Mesenchymal stem cell (in vitro differentiated cells and primary cell): ENCODE data around the gene ATP2C1. TPM values are rescaled to one million over a fixed set of nuclear protein-coding genes. Genes with fewer than 3 reads are reported as not detected.

Experiments
- DNase-seq: peaks from one replicate; pipeline ENCODE4 v3.0.0-alpha.2; 2013
- H2AFZ ChIP-seq: one replicate; pipeline ENCODE4 v1.6.1; 2013; ENCODE audit warnings: low read depth, mild to moderate bottlenecking, control low read depth, inconsistent platforms, low read length, moderate library complexity
- H2AK5ac ChIP-seq: 2 replicates; pipeline ENCODE4 v1.6.1; 2013; ENCODE audit warnings: low read length, moderate library complexity, mild to moderate bottlenecking, inconsistent platforms; ENCODE audit not compliant: severe bottlenecking
- H2BK120ac ChIP-seq: one replicate; pipeline ENCODE4 v1.6.1; 2013; ENCODE audit warnings: low read depth, mild to moderate bottlenecking, inconsistent platforms, low read length, moderate library complexity
- H2BK12ac ChIP-seq, 2 experiments: one replicate each; pipeline ENCODE4 v1.6.1; 2013; ENCODE audit warnings: inconsistent platforms in 2 of 2, low read length in 2 of 2, mild to moderate bottlenecking in 2 of 2, moderate library complexity in 2 of 2, control low read depth in 1 of 2
- H2BK15ac ChIP-seq: one replicate; pipeline ENCODE4 v1.6.1; 2013; ENCODE audit warnings: mild to moderate bottlenecking, low read depth, inconsistent platforms; ENCODE audit not compliant: poor library complexity, severe bottlenecking
- H2BK5ac ChIP-seq: 2 replicates; pipeline ENCODE4 v1.6.1; 2013; ENCODE audit warnings: low read depth, mild to moderate bottlenecking, low read length, control low read depth, inconsistent platforms; ENCODE audit not compliant: poor library complexity, severe bottlenecking
- H3K14ac ChIP-seq, 2 experiments: one replicate each; pipeline ENCODE4 v1.6.1; 2013; ENCODE audit warnings: inconsistent platforms in 2 of 2, low read length in 2 of 2, control low read depth in 1 of 2, mild to moderate bottlenecking in 1 of 2, moderate library complexity in 1 of 2
- H3K18ac ChIP-seq, 2 experiments: one replicate each; pipeline ENCODE4 v1.6.1; 2013; ENCODE audit warnings: inconsistent platforms in 2 of 2, low read length in 2 of 2, control low read depth in 1 of 2, low read depth in 1 of 2, mild to moderate bottlenecking in 1 of 2
- H3K23ac ChIP-seq, 2 experiments: one replicate each; pipeline ENCODE4 v1.6.1; 2013; ENCODE audit warnings: inconsistent platforms in 2 of 2, low read length in 2 of 2, mild to moderate bottlenecking in 2 of 2, moderate library complexity in 2 of 2, control low read depth in 1 of 2
- H3K27ac ChIP-seq: 2 replicates; pipeline ENCODE4 v1.5.1; 2013; ENCODE audit warnings: mild to moderate bottlenecking, moderate library complexity, low read length, control low read depth, inconsistent platforms; ENCODE audit not compliant: poor library complexity, severe bottlenecking
- H3K27me3 ChIP-seq, 2 experiments: 2 replicates each; pipeline versions ENCODE4 v1.6.1 to v1.7.0; 2013; ENCODE audit warnings: low read length in 2 of 2, mild to moderate bottlenecking in 2 of 2, moderate library complexity in 2 of 2, control low read depth in 1 of 2, inconsistent platforms in 1 of 2; ENCODE audit not compliant: control insufficient read depth in 1 of 2, insufficient read depth in 1 of 2
- H3K36me3 ChIP-seq, 2 experiments: 2 replicates each; pipeline versions ENCODE4 v1.6.1 to v1.7.0; 2013; ENCODE audit warnings: low read length in 2 of 2, control low read depth in 1 of 2, inconsistent platforms in 1 of 2, low read depth in 1 of 2, mild to moderate bottlenecking in 1 of 2; ENCODE audit not compliant: insufficient read depth in 2 of 2, control insufficient read depth in 1 of 2
- H3K4ac ChIP-seq, 2 experiments: one replicate each; pipeline ENCODE4 v1.6.1; 2013; ENCODE audit warnings: inconsistent platforms in 2 of 2, low read length in 2 of 2, mild to moderate bottlenecking in 2 of 2, moderate library complexity in 2 of 2, control low read depth in 1 of 2, low read depth in 1 of 2
- H3K4me1 ChIP-seq: 2 replicates; pipeline ENCODE4 v1.6.1; 2013; ENCODE audit warnings: low read depth, low read length, control low read depth; ENCODE audit not compliant: control insufficient read depth, insufficient read depth
- H3K4me2 ChIP-seq: 2 replicates; pipeline ENCODE4 v1.6.1; 2013; ENCODE audit warnings: low read length, mild to moderate bottlenecking, inconsistent platforms; ENCODE audit not compliant: poor library complexity, severe bottlenecking
- H3K4me3 ChIP-seq, 2 experiments: 2 replicates each; pipeline versions ENCODE4 v1.5.1 to v1.7.0; 2013; ENCODE audit warnings: low read length in 2 of 2, mild to moderate bottlenecking in 2 of 2, control low read depth in 1 of 2, low read depth in 1 of 2; ENCODE audit not compliant: insufficient read depth in 1 of 2
- H3K79me1 ChIP-seq: replicated peaks from 2 replicates; pipeline ENCODE4 v1.6.1; 2013; ENCODE audit warnings: mild to moderate bottlenecking, control low read depth, low read length, inconsistent platforms; ENCODE audit not compliant: poor library complexity, severe bottlenecking
- H3K9ac ChIP-seq: 2 replicates; pipeline ENCODE4 v1.7.0; 2013; ENCODE audit warnings: mild to moderate bottlenecking, low read length, moderate library complexity
- H3K9me3 ChIP-seq: 2 replicates; pipeline ENCODE4 v1.7.0; 2013; ENCODE audit warnings: mild to moderate bottlenecking, low read length; ENCODE audit not compliant: control insufficient read depth
- H4K8ac ChIP-seq: one replicate; pipeline ENCODE4 v1.6.1; 2013; ENCODE audit warnings: inconsistent platforms, mild to moderate bottlenecking, low read length, moderate library complexity
- H4K91ac ChIP-seq: one replicate; pipeline ENCODE4 v1.6.1; 2013; ENCODE audit warnings: mild to moderate bottlenecking, low read length, inconsistent platforms
- WGBS: methylation state at CpG from one replicate; pipeline ENCODE4 v1.1.7; 2013; ENCODE audit warnings: mixed read lengths; 5-methylcytosine and 5-hydroxymethylcytosine counted together
- small RNA-seq: library from polyadenylated mRNA; stranded (forward); fragments of <200 nt; extraction: miRNeasy Mini kit (QIAGEN cat#:217004); gene quantifications from one replicate; pipeline ENCODE3, GENCODE V24; 2013; ENCODE audit warnings: low read depth

ATP2C1 gene

DNA sequence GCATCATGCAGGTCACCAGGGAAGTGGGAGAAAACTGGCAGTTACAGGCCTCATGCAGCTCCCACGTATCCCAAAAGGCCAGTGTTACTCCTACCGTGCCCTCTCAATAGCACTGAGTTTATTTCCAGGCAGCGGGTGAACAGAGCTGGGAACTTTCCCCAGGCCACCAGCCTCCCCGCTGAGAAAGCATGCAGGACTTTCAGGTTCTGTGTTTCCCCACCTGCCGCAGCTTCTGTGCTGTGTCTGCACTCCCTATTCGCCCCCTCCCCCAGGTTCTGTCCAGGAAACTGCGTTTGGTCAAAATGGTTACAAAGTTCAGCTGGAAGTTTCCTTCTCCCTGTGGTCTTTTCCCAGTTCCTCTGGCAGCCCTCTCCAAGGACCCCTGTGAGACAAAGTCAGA, 154.1 kb downstream of the ATP2C1 start:
- Histone ChIP-seq H2BK120ac (no peak overlapping the region), H3K36me3 (no peaks in the 10 kb centered on the region), H3K4me2 (no peak overlapping the region), H2AK5ac (no peak overlapping the region), H3K18ac (no peak overlapping the region), H4K91ac (no peak overlapping the region), H3K27ac (no peak overlapping the region), H2AFZ (no peak overlapping the region), H2BK12ac (no peak overlapping the region), H3K9me3 (no peaks in the 10 kb centered on the region), H4K8ac (no peak overlapping the region), H3K4me1 (no peaks in the 10 kb centered on the region), H3K23ac (no peak overlapping the region), H3K79me1 (no peaks in the 10 kb centered on the region), H3K4ac (no peak overlapping the region), H2BK5ac (no peak overlapping the region), H3K14ac (no peak overlapping the region), H3K27me3 (no peaks in the 10 kb centered on the region), H2BK15ac (no peak overlapping the region), H3K9ac (no peak overlapping the region), H3K4me3 (no peak overlapping the region)
- DNase-seq, result no peak
- 93% methylated on average over 7 of the region's 7 CpGs for WGBS

DNA sequence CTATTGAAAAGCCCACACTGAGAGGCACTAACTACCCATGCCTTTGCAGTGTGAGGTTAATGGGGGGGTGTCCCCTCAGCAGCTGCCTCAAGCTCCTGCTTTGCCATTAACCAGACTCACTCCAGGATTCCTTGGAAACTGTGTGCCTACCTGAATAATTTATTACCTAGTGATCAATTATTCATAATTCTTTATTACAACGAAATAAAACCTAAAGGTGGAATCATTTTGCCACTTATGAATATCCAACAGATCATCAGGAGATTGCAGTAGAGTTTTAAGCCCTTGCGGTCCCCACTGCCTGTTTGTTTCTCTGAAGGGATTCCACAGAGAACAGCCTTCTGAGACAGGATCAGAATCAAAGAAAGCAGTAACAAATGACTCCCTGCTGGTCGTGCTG, 156.1 kb downstream of the ATP2C1 start:
- 85% methylated on average over 2 of the region's 3 CpGs for WGBS
- H3K36me3 ChIP-seq, result no peaks in the 10 kb centered on the region
- no peak overlapping the region for H3K4me3 ChIP-seq
- no peak overlapping the region for H3K18ac ChIP-seq
- no peak overlapping the region for H2BK120ac ChIP-seq
- H4K91ac ChIP-seq, result no peak overlapping the region
- H3K23ac ChIP-seq, result no peak overlapping the region
- H3K9me3 ChIP-seq, result no peaks in the 10 kb centered on the region
- H3K4me2 ChIP-seq, result no peak overlapping the region
- no peaks in the 10 kb centered on the region for H3K79me1 ChIP-seq
- no peak overlapping the region for H4K8ac ChIP-seq
- H3K14ac ChIP-seq, result no peak overlapping the region
- H2AFZ ChIP-seq, result no peak overlapping the region
- no peak overlapping the region for H2BK15ac ChIP-seq
- H3K9ac ChIP-seq, result no peak overlapping the region
- H3K4ac ChIP-seq, result no peak overlapping the region
- H2BK5ac ChIP-seq, result no peak overlapping the region
- H2BK12ac ChIP-seq, result no peak overlapping the region
- no peak overlapping the region for H2AK5ac ChIP-seq
- H3K27me3 ChIP-seq, result no peaks in the 10 kb centered on the region
- DNase-seq, result no peak
- no peak overlapping the region for H3K27ac ChIP-seq
- no peaks in the 10 kb centered on the region for H3K4me1 ChIP-seq

GRCh38 chr3:131053043-131053859, 159.4 kb downstream of the ATP2C1 start:
- H2AFZ ChIP-seq, result no peak overlapping the region

More at GRCh38 chr3:131053043-131053859, 159.4 kb downstream of the ATP2C1 start:
- H2BK5ac ChIP-seq, result no peak overlapping the region
- H3K79me1 ChIP-seq, result no peaks in the 10 kb centered on the region
- no peak overlapping the region for H2BK15ac ChIP-seq
- no peak overlapping the region for H2AK5ac ChIP-seq
- no peaks in the 10 kb centered on the region for H3K27me3 ChIP-seq
- no peaks in the 10 kb centered on the region for H3K36me3 ChIP-seq
- peak; percentile 22 for DNase-seq
- H3K4me3 ChIP-seq, result no peak overlapping the region
- H4K8ac ChIP-seq, result no peak overlapping the region
- no peak overlapping the region for H3K4me2 ChIP-seq
- H3K4ac ChIP-seq, result no peak overlapping the region
- no peak overlapping the region for H3K14ac ChIP-seq
- H4K91ac ChIP-seq, result no peak overlapping the region
- H3K23ac ChIP-seq, result no peak overlapping the region
- no peaks in the 10 kb centered on the region for H3K4me1 ChIP-seq
- WGBS, result 80% methylated on average over 2 of the region's 3 CpGs
- no peak overlapping the region for H3K18ac ChIP-seq
- H3K27ac ChIP-seq, result no peak overlapping the region
- H3K9ac ChIP-seq, result no peak overlapping the region
- no peak overlapping the region for H2BK120ac ChIP-seq
- no peak overlapping the region for H2BK12ac ChIP-seq
- H3K9me3 ChIP-seq, result no peaks in the 10 kb centered on the region

Small RNAs within 50 kb of the gene (small RNA-seq; reads per million reads assigned to genes)
- not detected for gene RF00019
